Sigmoid colon (tissue), 7 donors: ENCODE measurements around the gene MAP1LC3B2. TPM values are rescaled to one million over a fixed set of nuclear protein-coding genes. Genes with fewer than 3 reads are reported as not detected.

Source experiments
- DNase-seq: peaks from one replicate; pipeline ENCODE4 v3.0.0-alpha.2; 2019
- H3K27ac ChIP-seq, 4 donors: fragments of 200-600 bp; sonication (generic); one replicate each; pipeline ENCODE4 v1.5.1; 2016 to 2019; ENCODE audit warnings: mild to moderate bottlenecking in 1 of 4
- H3K27me3 ChIP-seq, 3 donors: fragments of 200-600 bp; sonication (generic); one replicate each; pipeline ENCODE4 v1.5.1; 2019; ENCODE audit warnings: mild to moderate bottlenecking in 1 of 3
- H3K36me3 ChIP-seq, 4 donors: fragments of 200-600 bp; sonication (generic); one replicate each; pipeline ENCODE4 v1.5.1; 2016 to 2019
- H3K4me1 ChIP-seq, 4 donors: fragments of 200-600 bp; sonication (generic); one replicate each; pipeline ENCODE4 v1.5.1; 2017 to 2019
- H3K4me3 ChIP-seq, 4 donors: fragments of 200-600 bp; sonication (generic); one replicate each; pipeline ENCODE4 v1.5.1; 2017 to 2019; ENCODE audit warnings: mild to moderate bottlenecking in 2 of 4, moderate library complexity in 1 of 4
- H3K9me3 ChIP-seq, 4 donors: fragments of 200-600 bp in 3 of 4; sonication (generic) in 3 of 4; one replicate each; pipeline versions ENCODE4 v1.5.1 to v1.6.1; 2013 to 2019
- CTCF ChIP-seq, 4 experiments: fragments of 450-650 bp in 3 of 4; fragments of 200-600 bp in 1 of 4; IDR thresholded peaks; one replicate each; pipeline ENCODE4 v1.5.1; 2016 to 2019; ENCODE audit warnings: antibody characterized with exemption in 4 of 4, mild to moderate bottlenecking in 3 of 4, moderate library complexity in 2 of 4
- EP300 ChIP-seq, 4 donors: sonication (generic); formaldehyde crosslinking; IDR thresholded peaks; one replicate each; pipeline ENCODE4 v1.6.1; 2017; ENCODE audit warnings: antibody characterized with exemption in 4 of 4
- POLR2A ChIP-seq, 2 donors: fragments of 450-650 bp; IDR thresholded peaks; one replicate each; pipeline ENCODE4 v1.6.1; 2016; ENCODE audit warnings: antibody characterized with exemption in 2 of 2, mild to moderate bottlenecking in 2 of 2, moderate library complexity in 2 of 2
- POLR2AphosphoS5 ChIP-seq, 4 donors: sonication (generic); formaldehyde crosslinking; IDR thresholded peaks; one replicate each; pipeline ENCODE4 v1.6.1; 2017; ENCODE audit warnings: antibody characterized with exemption in 4 of 4
- WGBS, 2 donors: extraction: QIAGEN DNeasy Blood & Tissue Kit; methylation state at CpG; one replicate each; pipeline ENCODE4 v1.1.7; 2013; 5-methylcytosine and 5-hydroxymethylcytosine counted together
- intact Hi-C: fragments of 100-400 bp; cut with DNase I; formaldehyde crosslinking; loops from one replicate; pipeline ENCODE4 v1.15.1; 2023
- polyA plus RNA-seq, 3 donors: library from polyadenylated mRNA; stranded (reverse); fragments of 200-250 nt; gene quantifications; one replicate each; pipeline ENCODE4 v1.2.3, GENCODE V29; 2013
- total RNA-seq, 4 donors: library from RNA; depleted of rRNA; stranded (reverse); fragments of >200 nt; gene quantifications; one replicate each; pipeline ENCODE4 v1.1.0, GENCODE V29; 2016
- donor health status: healthy with polysubstance abuse.
- donor health status: Bipolar disorder and iron deficiency.
- donor health status: healthy.

Gene MAP1LC3B2
- total and polyA plus RNA-seq, 7 donors: 0.90 to 6.2 (median 2.9) TPM; not detected in 3

GRCh38 chr12:116578051-116578450, 18.9 kb downstream of the MAP1LC3B2 start:
- WGBS, 2 donors: 94 to 96% methylated on average over 1 of the region's 1 CpG
- intact Hi-C loops: no loop called here
- no peak for DNase-seq
- H3K4me1 ChIP-seq: no peaks in the 10 kb centered on the region
- TF ChIP-seq CTCF (IDR thresholded peaks at IDR 0.05) (no peak), POLR2A (IDR thresholded peaks at IDR 0.05) (no peak), EP300 (IDR thresholded peaks at IDR 0.05) (no peak), POLR2AphosphoS5 (IDR thresholded peaks at IDR 0.05) (no peak)
- H3K27ac ChIP-seq: no peak overlapping the region
- H3K9me3 ChIP-seq: no peaks in the 10 kb centered on the region
- no peak overlapping the region for H3K4me3 ChIP-seq
- H3K36me3 ChIP-seq: no peaks in the 10 kb centered on the region
- H3K27me3 ChIP-seq: no peaks in the 10 kb centered on the region

DNA sequence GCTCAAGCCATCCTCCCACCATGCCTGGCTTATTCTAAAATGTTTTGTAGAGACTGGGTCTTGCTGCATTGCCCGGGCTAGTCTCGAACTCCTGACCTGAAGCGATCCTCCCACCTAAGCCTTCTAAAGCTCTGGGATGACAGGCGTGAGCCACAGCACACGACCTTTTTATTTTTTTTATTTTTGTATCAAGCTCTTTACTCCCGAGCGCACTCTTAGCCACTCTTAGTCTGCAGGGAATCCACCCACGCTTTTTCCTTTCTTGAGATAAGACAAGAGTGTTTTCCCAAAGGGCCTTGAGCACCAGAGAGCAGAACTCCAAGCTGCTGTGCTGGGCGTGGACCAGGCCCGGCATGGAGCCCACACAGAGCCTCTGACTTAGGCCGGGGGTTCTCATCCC, 23.4 kb downstream of the MAP1LC3B2 start:
- WGBS, 2 donors: 76 to 86% methylated on average over 11 of the region's 11 CpGs
- intact Hi-C loops: no loop called here
- DNase-seq: no peak
- TF ChIP-seq CTCF (IDR thresholded peaks at IDR 0.05): no peak
- no peak for TF ChIP-seq POLR2A (IDR thresholded peaks at IDR 0.05)
- TF ChIP-seq EP300 (IDR thresholded peaks at IDR 0.05): no peak
- TF ChIP-seq POLR2AphosphoS5 (IDR thresholded peaks at IDR 0.05): no peak
- H3K9me3 ChIP-seq: peaks cover 0 to 2% (median 0%) of the 10 kb centered on the region in 4 donors
- H3K4me3 ChIP-seq: no peak overlapping the region
- no peak overlapping the region for H3K27ac ChIP-seq
- H3K4me1 ChIP-seq: no peaks in the 10 kb centered on the region
- H3K36me3 ChIP-seq: no peaks in the 10 kb centered on the region
- no peaks in the 10 kb centered on the region for H3K27me3 ChIP-seq

DNA sequence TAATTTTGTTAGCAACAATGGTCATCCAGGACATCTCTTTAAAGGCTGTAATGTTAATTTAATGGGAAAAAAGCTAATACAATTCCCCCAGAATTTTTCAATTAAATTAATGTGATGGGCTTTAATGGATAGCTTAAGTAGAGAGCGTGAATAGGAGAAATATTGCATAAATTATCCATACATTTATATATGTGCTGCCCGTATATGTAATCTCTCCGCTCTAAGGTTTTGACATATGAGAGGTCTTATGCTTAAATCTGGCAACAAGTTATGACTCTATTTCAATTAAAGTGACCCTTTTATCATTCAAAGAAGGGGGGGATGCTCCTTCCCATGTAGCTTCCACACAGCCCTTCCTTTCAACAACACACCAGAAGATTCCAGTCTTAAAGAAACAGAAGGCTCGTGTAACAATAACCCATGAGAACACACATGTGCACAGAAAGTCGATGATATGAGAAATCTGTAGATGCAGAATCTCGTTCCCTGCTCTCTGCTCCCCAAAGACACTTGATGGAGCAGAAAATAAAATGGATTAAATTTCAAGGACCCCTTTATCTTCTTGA, 24.0 kb downstream of the MAP1LC3B2 start:
- intact Hi-C loops: no loop called here
- no peaks in the 10 kb centered on the region for H3K27me3 ChIP-seq
- H3K4me3 ChIP-seq: no peak overlapping the region
- 87 to 91% methylated on average over 6 of the region's 6 CpGs for WGBS, 2 donors
- H3K27ac ChIP-seq: no peak overlapping the region
- H3K36me3 ChIP-seq: no peaks in the 10 kb centered on the region
- DNase-seq: no peak
- no peak for TF ChIP-seq EP300 (IDR thresholded peaks at IDR 0.05)
- no peak for TF ChIP-seq POLR2AphosphoS5 (IDR thresholded peaks at IDR 0.05)
- no peak for TF ChIP-seq POLR2A (IDR thresholded peaks at IDR 0.05)
- TF ChIP-seq CTCF (IDR thresholded peaks at IDR 0.05): no peak
- H3K4me1 ChIP-seq: no peaks in the 10 kb centered on the region
- peaks cover 0 to 2% (median 0%) of the 10 kb centered on the region in 4 donors for H3K9me3 ChIP-seq

DNA sequence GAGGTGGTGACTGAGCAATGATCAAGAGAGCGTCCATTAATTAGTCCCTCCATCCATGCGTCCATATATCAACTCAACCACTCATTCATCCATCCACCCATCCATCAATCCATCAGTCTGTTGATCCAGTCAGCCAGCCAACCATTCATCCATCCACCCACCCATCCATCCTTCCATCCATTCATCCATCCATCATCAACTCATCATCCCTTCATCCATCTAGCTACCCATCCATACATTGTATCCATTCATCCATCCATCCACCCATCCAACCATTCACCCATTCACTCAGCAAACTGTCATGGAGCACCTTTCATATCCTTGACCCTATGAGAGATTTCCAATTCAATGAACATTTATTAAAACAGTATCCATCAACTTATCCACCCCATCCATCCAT, 28.1 kb downstream of the MAP1LC3B2 start:
- TF ChIP-seq CTCF (IDR thresholded peaks at IDR 0.05): no peak
- TF ChIP-seq POLR2A (IDR thresholded peaks at IDR 0.05): no peak
- no peak for TF ChIP-seq POLR2AphosphoS5 (IDR thresholded peaks at IDR 0.05)
- no peak for TF ChIP-seq EP300 (IDR thresholded peaks at IDR 0.05)
- DNase-seq: no peak
- H3K4me3 ChIP-seq: no peak overlapping the region
- intact Hi-C loops: loop anchor here (5.0 kb wide), 1 partner anchor 35 kb away; no protein-coding TSS in a partner anchor
- H3K4me1 ChIP-seq: peaks cover 0 to 16% (median 8%) of the 10 kb centered on the region in 4 donors
- 93 to 96% methylated on average over 2 of the region's 2 CpGs for WGBS, 2 donors
- no peaks in the 10 kb centered on the region for H3K36me3 ChIP-seq
- H3K27me3 ChIP-seq: no peaks in the 10 kb centered on the region
- H3K9me3 ChIP-seq: peaks cover 0 to 2% (median 0%) of the 10 kb centered on the region in 4 donors
- no peak overlapping the region for H3K27ac ChIP-seq
